NCI-H446 treated with DMSO at 0.1 percent for 48 hours (cell line): ENCODE data around the gene FAM227B.
"Not testable (repeated sequence)": the region's sequence is repeated elsewhere in the genome, so short reads cannot be mapped to it uniquely, and the experiment has no call there.

Source experiments
- DNase-seq: peaks from one replicate; lab custom pipeline; 2025; lab: John Stamatoyannopoulos, UW

FAM227B gene

GRCh38 chr15:49372366-49372765 lies 248.3 kb downstream of the FAM227B start:
- DNase-seq, result no peak

GRCh38 chr15:49370782-49371181 lies 249.8 kb downstream of the FAM227B start:
- no peak for DNase-seq

- no peak for DNase-seq
These were observed 254.1 kb downstream of the FAM227B start for GRCh38 chr15:49366496-49366895.

- no peak for DNase-seq
These were observed 259.2 kb downstream of the FAM227B start for GRCh38 chr15:49361370-49361769.

- DNase-seq, result not testable (repeated sequence)
These were observed 266.2 kb downstream of the FAM227B start for GRCh38 chr15:49354439-49354838.

- no peak for DNase-seq
These were observed 277.1 kb downstream of the FAM227B start for GRCh38 chr15:49343546-49343945.

GRCh38 chr15:49339656-49340055 lies 281.0 kb downstream of the FAM227B start:
- no peak for DNase-seq

GRCh38 chr15:49331951-49332350 lies 288.7 kb downstream of the FAM227B start:
- no peak for DNase-seq

- DNase-seq, result no peak
These were observed 289.2 kb downstream of the FAM227B start for GRCh38 chr15:49331442-49331841.

- no peak for DNase-seq
These were observed 290.5 kb downstream of the FAM227B start for GRCh38 chr15:49330166-49330565.

- DNase-seq, result no peak
These were observed 291.7 kb downstream of the FAM227B start for GRCh38 chr15:49328941-49329340.

- DNase-seq, result no peak
These were observed 292.7 kb downstream of the FAM227B start for GRCh38 chr15:49327927-49328326.

GRCh38 chr15:49323207-49323606 lies 297.4 kb downstream of the FAM227B start:
- DNase-seq, result no peak

- DNase-seq, result no peak
These were observed 300.3 kb downstream of the FAM227B start for GRCh38 chr15:49320351-49320750.

GRCh38 chr15:49315391-49315823 lies 305.2 kb downstream of the FAM227B start:
- no peak for DNase-seq

GRCh38 chr15:49314716-49315115 lies 305.9 kb downstream of the FAM227B start:
- no peak for DNase-seq

- no peak for DNase-seq
These were observed 307.0 kb downstream of the FAM227B start for GRCh38 chr15:49313650-49314049.

- no peak for DNase-seq
These were observed 310.7 kb downstream of the FAM227B start for GRCh38 chr15:49309889-49310288.

- DNase-seq, result no peak
These were observed 311.9 kb downstream of the FAM227B start for GRCh38 chr15:49308686-49309085.

GRCh38 chr15:49306551-49306950 lies 314.1 kb downstream of the FAM227B start:
- no peak for DNase-seq

- DNase-seq, result no peak
These were observed 317.6 kb downstream of the FAM227B start for GRCh38 chr15:49303003-49303402.

GRCh38 chr15:49301562-49301961 lies 319.1 kb downstream of the FAM227B start:
- no peak for DNase-seq

GRCh38 chr15:49300856-49301255 lies 319.8 kb downstream of the FAM227B start:
- no peak for DNase-seq

- no peak for DNase-seq
These were observed 323.0 kb downstream of the FAM227B start for GRCh38 chr15:49297584-49297983.

- DNase-seq, result no peak
These were observed 324.4 kb downstream of the FAM227B start for GRCh38 chr15:49296258-49296657.
